Panc1 (cell line): ENCODE data around the gene BRSK1. TPM values are rescaled to one million over a fixed set of nuclear protein-coding genes. Genes with fewer than 3 reads are reported as not detected.

Source experiments
- ATAC-seq: fragments of 200-7000 bp; cut with Tn5 transposase; 2 replicates; pipeline ENCODE4 v1.9.1; 2020; ENCODE audit warnings: mild to moderate bottlenecking, moderate library complexity
- BruUV-seq: library from RNA; stranded (reverse); fragments of 400-500 nt; replicated peaks from 2 replicates; lab custom pipeline; 2021; lab: Mats Ljungman, UMichigan
- CTCF ChIA-PET: fragments of 300-600 bp; sonication (Branson Sonifier 250); formaldehyde crosslinking; loops from one replicate; lab custom pipeline; 2022; ENCODE audit warnings: antibody characterized with exemption; lab: Charles Lee
- POLR2A ChIA-PET: fragments of 300-600 bp; sonication (Branson Sonifier 250); formaldehyde crosslinking; loops from one replicate; lab custom pipeline; 2022; ENCODE audit warnings: antibody characterized with exemption; lab: Charles Lee
- DNase-seq: peaks from one replicate; pipeline ENCODE4 v3.0.0-alpha.2; 2010; ENCODE audit warnings: low read depth, low spot score
- H3K27ac ChIP-seq: 2 replicates; pipeline ENCODE4 v1.5.1; 2011; ENCODE audit warnings: mild to moderate bottlenecking, low read length, inconsistent platforms
- H3K27me3 ChIP-seq: fragments of 200-500 bp; sonication (Bioruptor generic); 2 replicates; pipeline ENCODE4 v1.6.0; 2014; ENCODE audit warnings: low read length, inconsistent platforms; ENCODE audit not compliant: control insufficient read depth, insufficient read depth
- H3K36me3 ChIP-seq: fragments of 200-500 bp; sonication (Bioruptor generic); 2 replicates; pipeline ENCODE4 v1.5.1; 2014; ENCODE audit warnings: inconsistent platforms, mild to moderate bottlenecking, low read length, moderate library complexity; ENCODE audit not compliant: control insufficient read depth, insufficient read depth
- H3K4me1 ChIP-seq: 2 replicates; pipeline ENCODE4 v1.5.1; 2011; ENCODE audit warnings: inconsistent platforms, mild to moderate bottlenecking, low read length, moderate library complexity; ENCODE audit not compliant: control insufficient read depth, insufficient read depth
- H3K4me3 ChIP-seq, 2 experiments: 2 replicates each; pipeline ENCODE4 v1.5.1; 2011 to 2012; ENCODE audit warnings: low read depth in 2 of 2, low read length in 2 of 2, mild to moderate bottlenecking in 2 of 2, inconsistent platforms in 1 of 2, moderate library complexity in 1 of 2
- H3K9me3 ChIP-seq: fragments of 200-500 bp; sonication (Bioruptor generic); 2 replicates; pipeline ENCODE4 v1.5.1; 2014; ENCODE audit warnings: low read depth, mild to moderate bottlenecking, inconsistent platforms, low read length, moderate library complexity; ENCODE audit not compliant: control insufficient read depth, insufficient read depth
- CTCF ChIP-seq: fragments of 450-650 bp; IDR thresholded peaks from 2 replicates; pipeline ENCODE4 v1.5.1; 2017; ENCODE audit warnings: mild to moderate bottlenecking
- POLR2AphosphoS5 ChIP-seq: IDR thresholded peaks from 2 replicates; pipeline ENCODE4 v1.6.1; 2012; ENCODE audit warnings: mild to moderate bottlenecking, low read depth, low read length, moderate library complexity
- REST ChIP-seq, 2 experiments: IDR thresholded peaks; 2 replicates each; pipeline ENCODE4 v1.6.1; 2011 to 2012; ENCODE audit warnings: low read depth in 2 of 2, control low read depth in 1 of 2, low read length in 1 of 2, mild to moderate bottlenecking in 1 of 2, moderate library complexity in 1 of 2; ENCODE audit not compliant: insufficient read depth in 1 of 2
- SIN3A ChIP-seq: IDR thresholded peaks from 2 replicates; pipeline ENCODE4 v1.6.1; 2012; ENCODE audit warnings: low read depth, mild to moderate bottlenecking, low read length, moderate library complexity, borderline replicate concordance; ENCODE audit not compliant: insufficient read depth
- TCF7L2 ChIP-seq: IDR thresholded peaks from 2 replicates; pipeline ENCODE4 v1.6.1; 2011; ENCODE audit warnings: mild to moderate bottlenecking, low read depth, low read length, inconsistent platforms
- in situ Hi-C: cut with HindIII; loops from 2 replicates; pipeline ENCODE4 v1.10.0; 2016; ENCODE audit warnings: low sequenced_read_pairs, low pct_unique_long_range_greater_than_20kb
- intact Hi-C: fragments of 100-400 bp; cut with micrococcal nuclease; formaldehyde crosslinking; loops from one replicate; pipeline ENCODE4 v1.10.0; 2022; ENCODE audit not compliant: unreplicated experiment
- total RNA-seq: library from RNA; stranded (reverse); gene quantifications from one replicate; pipeline ENCODE4 v1.2.1, GENCODE V29; 2021; ENCODE audit not compliant: unreplicated experiment

The BRSK1 gene
- total RNA-seq, 1 experiment from 2014 or later: 7.9 TPM

DNA sequence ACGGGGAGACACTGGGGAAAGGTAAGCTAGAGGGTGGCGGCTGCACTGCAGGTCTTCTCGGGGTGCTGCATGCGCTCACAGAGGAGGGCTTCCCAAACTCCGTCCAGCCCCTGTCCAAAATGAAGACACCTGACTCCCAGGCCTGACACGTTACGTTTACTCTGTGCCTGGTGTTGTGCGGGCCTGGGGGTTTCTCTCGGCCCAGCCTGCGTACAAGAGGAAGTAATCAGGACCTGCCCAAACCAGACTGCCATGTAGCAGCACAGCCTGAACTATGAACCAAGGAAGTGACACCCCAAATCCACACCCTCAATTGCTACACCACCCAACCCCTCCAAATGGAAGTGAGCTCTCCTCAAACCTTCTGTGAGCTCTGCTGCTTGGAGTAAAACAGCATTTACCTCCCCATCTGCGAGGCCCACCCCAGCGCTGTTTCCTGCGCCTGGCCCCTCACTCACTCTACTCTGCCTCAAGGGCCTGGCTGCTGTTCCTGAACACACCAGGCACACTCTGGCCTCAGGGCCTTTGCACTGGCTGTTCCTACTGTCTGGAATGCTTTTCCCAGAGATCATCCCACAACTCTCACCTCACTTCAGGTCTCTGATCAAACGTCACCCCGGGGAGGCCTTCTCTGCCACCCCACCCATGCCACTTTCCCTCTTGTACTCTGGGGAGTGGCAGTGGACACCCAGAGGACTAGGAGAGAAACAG, 6.9 kb upstream of the BRSK1 start:
- Histone ChIP-seq H3K27ac (no peak overlapping the region), H3K4me1 (peaks cover 12% of the 10 kb centered on the region), H3K27me3 (no peaks in the 10 kb centered on the region), H3K36me3 (no peaks in the 10 kb centered on the region), H3K4me3 (no peak overlapping the region), H3K9me3 (no peaks in the 10 kb centered on the region)
- in situ Hi-C loops (no loop called here), intact Hi-C loops (no loop called here)
- ATAC-seq (no peak), DNase-seq (no peak)
- no peak for TF ChIP-seq REST (IDR thresholded peaks at IDR 0.05; ENCODE audit: insufficient read depth in 1 of 2, low read depth in 2 of 2, low read length in 1 of 2)
- TF ChIP-seq CTCF: no peak
- TF ChIP-seq SIN3A: no peak
- TF ChIP-seq POLR2AphosphoS5: no peak
- TF ChIP-seq TCF7L2: no peak
- BruUV-seq: no TSS peak
- POLR2A ChIA-PET: no interaction called here
- CTCF ChIA-PET: interaction anchor here (0.6 kb wide), 1 partner anchor 15 kb away, joined by 4 read pairs; no protein-coding TSS in a partner anchor

DNA sequence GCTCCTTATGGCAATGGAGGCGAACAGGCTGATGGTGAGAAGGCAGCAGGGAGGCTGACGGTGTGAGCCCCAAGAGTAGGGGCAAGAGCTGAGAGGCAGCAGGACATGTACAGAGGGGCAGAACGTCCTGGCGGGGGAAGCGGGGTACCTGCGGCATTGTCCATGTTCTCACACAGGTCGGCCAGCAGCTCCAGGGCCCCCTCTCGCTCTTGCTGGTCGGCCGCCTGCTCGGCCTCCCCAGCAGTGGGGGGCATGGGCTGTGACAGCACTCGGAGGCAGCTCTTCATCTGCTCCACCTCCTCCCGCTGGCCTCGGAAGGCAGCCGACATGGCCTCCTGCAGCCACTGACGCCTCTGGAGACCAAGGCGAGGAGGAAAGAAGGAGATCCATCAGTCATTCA, 6.3 kb upstream of the BRSK1 start:
- in situ Hi-C loops: no loop called here

More for the DNA sequence above, 6.3 kb upstream of the BRSK1 start:
- H3K4me1 ChIP-seq: peaks cover 12% of the 10 kb centered on the region
- H3K27ac ChIP-seq: no peak overlapping the region
- H3K4me3 ChIP-seq: no peak overlapping the region
- DNase-seq (no peak), ATAC-seq (no peak)
- TF ChIP-seq CTCF: no peak
- no peak for TF ChIP-seq POLR2AphosphoS5
- TF ChIP-seq SIN3A: no peak
- no peak for TF ChIP-seq TCF7L2
- TF ChIP-seq REST (IDR thresholded peaks at IDR 0.05; ENCODE audit: insufficient read depth in 1 of 2, low read depth in 2 of 2, low read length in 1 of 2): no peak
- no peaks in the 10 kb centered on the region for H3K9me3 ChIP-seq
- intact Hi-C loops: no loop called here
- no peaks in the 10 kb centered on the region for H3K27me3 ChIP-seq
- ChIA-PET CTCF (interaction anchor here (0.6 kb wide), 1 partner anchor 18 kb away, joined by 3 read pairs; no protein-coding TSS in a partner anchor), POLR2A (no interaction called here)
- BruUV-seq: no TSS peak
- H3K36me3 ChIP-seq: no peaks in the 10 kb centered on the region
